Measurements from ENCODE around the gene OXGR1.

DNA sequence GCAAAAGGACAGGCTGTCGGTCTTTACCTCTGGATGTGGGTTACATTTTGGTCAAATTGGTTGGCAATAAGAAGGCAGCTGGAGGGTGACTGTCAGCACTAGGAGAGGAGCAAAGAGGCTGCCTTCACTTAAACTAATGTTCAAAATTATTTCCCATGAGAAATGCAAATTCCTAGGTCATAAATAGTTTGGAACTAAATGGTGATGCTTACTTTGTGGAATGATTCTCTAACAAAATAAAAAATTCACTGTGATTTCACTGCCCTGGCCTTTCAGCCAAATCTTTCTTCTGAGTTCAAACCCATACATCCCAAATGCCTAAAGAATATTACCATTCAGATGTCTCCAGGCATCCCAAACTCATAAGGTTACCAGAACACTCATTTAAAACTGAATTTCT lies 25.0 kb upstream of the OXGR1 start:
- TF ChIP-seq CHD4 (IDR thresholded peaks at IDR 0.05) (no peak), SMARCA5 (IDR thresholded peaks at IDR 0.05) (no peak)
